Retina (tissue), 1 donor: ENCODE measurements around the gene XPO6.
A peak's percentile ranks its signal among the peaks of the same experiment; 100 is the strongest.

ENCODE experiments used
- DNase-seq: peaks from one replicate; pipeline ENCODE4 v3.0.0-alpha.2; 2016

The XPO6 gene

GRCh38 chr16:28086186-28087139 lies 125.3 kb downstream of the XPO6 start:
- DNase-seq, result no peak

- DNase-seq, result no peak
These were observed 126.2 kb downstream of the XPO6 start for GRCh38 chr16:28085389-28086171.

GRCh38 chr16:28084209-28084608 lies 127.6 kb downstream of the XPO6 start:
- DNase-seq, result no peak

- peak; percentile 53 for DNase-seq
These were observed 129.1 kb downstream of the XPO6 start for GRCh38 chr16:28082624-28083023.

GRCh38 chr16:28081391-28081968 lies 130.3 kb downstream of the XPO6 start:
- peak; percentile 52 for DNase-seq

- DNase-seq, result peak; percentile 60
These were observed 133.5 kb downstream of the XPO6 start for GRCh38 chr16:28078261-28078660.

GRCh38 chr16:28073836-28074235 lies 137.9 kb downstream of the XPO6 start:
- DNase-seq, result no peak

- DNase-seq, result no peak
These were observed 139.7 kb downstream of the XPO6 start for GRCh38 chr16:28072087-28072486.

- DNase-seq, result no peak
These were observed 141.6 kb downstream of the XPO6 start for GRCh38 chr16:28069971-28070794.

GRCh38 chr16:28068976-28069375 lies 142.8 kb downstream of the XPO6 start:
- no peak for DNase-seq

GRCh38 chr16:28067604-28068379 lies 144.0 kb downstream of the XPO6 start:
- no peak for DNase-seq

GRCh38 chr16:28064706-28065249 lies 147.0 kb downstream of the XPO6 start:
- no peak for DNase-seq

GRCh38 chr16:28064150-28064549 lies 147.6 kb downstream of the XPO6 start:
- DNase-seq, result no peak

- DNase-seq, result peak; percentile 47
These were observed 148.1 kb downstream of the XPO6 start, which contains the start of gene GSG1L for GRCh38 chr16:28063591-28064061. GSG1L (minus strand) TSS chr16:28063714; CDS start chr16:28063424, 290 bp downstream.

- DNase-seq, result no peak
These were observed 148.8 kb downstream of the XPO6 start for GRCh38 chr16:28062847-28063521.

GRCh38 chr16:28062261-28062846 lies 149.4 kb downstream of the XPO6 start:
- no peak for DNase-seq

GRCh38 chr16:28061352-28062101 lies 150.2 kb downstream of the XPO6 start:
- no peak for DNase-seq

GRCh38 chr16:28059841-28060575 lies 151.8 kb downstream of the XPO6 start:
- DNase-seq, result no peak
